ENCODE data around the gene MYRIP. TPM values are rescaled to one million over a fixed set of nuclear protein-coding genes. Genes with fewer than 3 reads are reported as not detected.

Gene MYRIP
- total and polyA plus RNA-seq, 4 donors = 0.98 to 11.7 (median 6.8) TPM

DNA sequence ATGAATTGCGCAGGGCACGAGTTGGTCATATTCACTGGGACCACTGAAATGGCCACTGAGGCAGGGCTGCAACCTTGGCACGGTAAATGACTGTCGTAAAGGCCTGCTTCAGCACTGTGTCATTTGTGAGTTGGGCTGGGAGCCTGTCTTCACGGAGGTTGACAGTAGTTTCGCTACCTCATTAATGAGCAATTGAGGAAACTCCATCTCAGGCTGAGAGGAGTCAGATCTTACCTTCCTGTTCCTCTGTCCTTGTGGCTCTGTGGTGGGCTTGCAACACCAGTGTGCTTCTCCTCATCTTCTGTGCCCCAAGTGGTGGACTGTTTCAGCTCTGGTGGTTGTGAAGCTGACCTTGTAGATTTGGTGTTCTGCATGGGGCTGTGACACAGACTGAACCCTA lies 420.0 kb downstream of the MYRIP start (continued):
- TF ChIP-seq CTCF (IDR thresholded peaks at IDR 0.05; ENCODE audit: low read depth, low read length, missing input control) (no peak), HNF4G (IDR thresholded peaks at IDR 0.05) (no peak)

DNA sequence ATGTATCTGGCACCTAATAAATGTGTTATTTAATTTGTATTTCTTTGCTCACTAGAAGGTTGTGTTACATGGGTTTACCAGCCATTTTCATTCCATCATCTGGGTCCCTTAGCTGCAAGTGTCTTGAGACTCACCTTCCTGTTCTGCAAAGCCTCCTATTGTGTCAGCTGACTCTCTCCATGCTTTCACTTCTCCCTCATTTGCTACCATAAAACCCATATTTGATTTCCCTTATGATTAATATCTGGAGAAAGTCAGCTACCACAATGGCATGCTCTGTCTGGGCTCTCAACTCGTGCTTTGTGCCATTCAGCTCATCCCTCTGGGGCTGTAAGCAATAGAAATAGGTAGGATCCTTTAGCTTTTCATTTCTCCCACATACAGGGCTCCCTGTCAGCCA lies 420.6 kb downstream of the MYRIP start:
- H3K27me3 ChIP-seq (ENCODE audit: control insufficient read depth in 4 of 4, insufficient read depth in 4 of 4, low read length in 3 of 4) = no peaks in the 10 kb centered on the region
- H3K4me3 ChIP-seq (ENCODE audit: low read depth in 1 of 3, low read length in 3 of 3) = no peak overlapping the region
- WGBS = 71% methylated on average over 1 of the region's 1 CpG
- H3K36me3 ChIP-seq (ENCODE audit: control insufficient read depth in 4 of 4, insufficient read depth in 3 of 4, low read depth in 1 of 4, low read length in 3 of 4) = peaks cover 0 to 28% (median 12%) of the 10 kb centered on the region in 4 donors
- no peak for DNase-seq (ENCODE audit: low spot score)
- TF ChIP-seq HNF4G (IDR thresholded peaks at IDR 0.05) = no peak
- no peak for TF ChIP-seq EGR1 (IDR thresholded peaks at IDR 0.05; ENCODE audit: low read depth in 2 of 2)
- no peak for TF ChIP-seq REST (IDR thresholded peaks at IDR 0.05)
- TF ChIP-seq RAD21 (IDR thresholded peaks at IDR 0.05) = no peak
- no peak for TF ChIP-seq TAF1 (conservative IDR thresholded peaks at IDR 0.05)
- no peak for TF ChIP-seq ATF3 (IDR thresholded peaks at IDR 0.05)
- no peak for TF ChIP-seq CTCF (IDR thresholded peaks at IDR 0.05; ENCODE audit: low read depth, low read length, missing input control)
- no peak for TF ChIP-seq FOXA2 (IDR thresholded peaks at IDR 0.05)
- TF ChIP-seq HNF4A (conservative IDR thresholded peaks at IDR 0.05) = no peak
- no peak for TF ChIP-seq NR2F2 (IDR thresholded peaks at IDR 0.05)
- TF ChIP-seq YY1 (IDR thresholded peaks at IDR 0.05) = no peak
- TF ChIP-seq MAX (IDR thresholded peaks at IDR 0.05) = no peak
- TF ChIP-seq GABPA (IDR thresholded peaks at IDR 0.05 in 1 of 2, conservative IDR thresholded peaks at IDR 0.05 in 1 of 2) = no peak
- TF ChIP-seq, protein P1, sequence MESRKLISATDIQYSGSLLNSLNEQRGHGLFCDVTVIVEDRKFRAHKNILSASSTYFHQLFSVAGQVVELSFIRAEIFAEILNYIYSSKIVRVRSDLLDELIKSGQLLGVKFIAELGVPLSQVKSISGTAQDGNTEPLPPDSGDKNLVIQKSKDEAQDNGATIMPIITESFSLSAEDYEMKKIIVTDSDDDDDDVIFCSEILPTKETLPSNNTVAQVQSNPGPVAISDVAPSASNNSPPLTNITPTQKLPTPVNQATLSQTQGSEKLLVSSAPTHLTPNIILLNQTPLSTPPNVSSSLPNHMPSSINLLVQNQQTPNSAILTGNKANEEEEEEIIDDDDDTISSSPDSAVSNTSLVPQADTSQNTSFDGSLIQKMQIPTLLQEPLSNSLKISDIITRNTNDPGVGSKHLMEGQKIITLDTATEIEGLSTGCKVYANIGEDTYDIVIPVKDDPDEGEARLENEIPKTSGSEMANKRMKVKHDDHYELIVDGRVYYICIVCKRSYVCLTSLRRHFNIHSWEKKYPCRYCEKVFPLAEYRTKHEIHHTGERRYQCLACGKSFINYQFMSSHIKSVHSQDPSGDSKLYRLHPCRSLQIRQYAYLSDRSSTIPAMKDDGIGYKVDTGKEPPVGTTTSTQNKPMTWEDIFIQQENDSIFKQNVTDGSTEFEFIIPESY (IDR thresholded peaks at IDR 0.05) = no peak
- no peak for TF ChIP-seq RXRA (IDR thresholded peaks at IDR 0.05)
- no peak for TF ChIP-seq JUND (IDR thresholded peaks at IDR 0.05)
- no peak for TF ChIP-seq SP1 (IDR thresholded peaks at IDR 0.05)
- TF ChIP-seq FOXA1 (IDR thresholded peaks at IDR 0.05) = no peak
- no peaks in the 10 kb centered on the region for H3K4me1 ChIP-seq (ENCODE audit: control insufficient read depth in 4 of 4, insufficient read depth in 4 of 4, low read length in 3 of 4)
- no peaks in the 10 kb centered on the region for H3K9me3 ChIP-seq (ENCODE audit: control insufficient read depth in 4 of 4, low read length in 3 of 4)
- H3K9ac ChIP-seq (ENCODE audit: low read depth in 1 of 2, low read length in 2 of 2) = no peak overlapping the region
- no peak overlapping the region for H3K27ac ChIP-seq (ENCODE audit: low read depth in 1 of 2, low read length in 2 of 2)

Measured in liver (tissue), 9 donors.